Measurements from ENCODE around the gene CYGB. TPM values are rescaled to one million over a fixed set of nuclear protein-coding genes. Genes with fewer than 3 reads are reported as not detected.

The CYGB gene
- total and polyA plus RNA-seq, 2 of the 13 experiments (the other 11 are each of a cell fraction or from before 2014, with no cell fraction given) = 18.9 to 27.1 TPM

DNA sequence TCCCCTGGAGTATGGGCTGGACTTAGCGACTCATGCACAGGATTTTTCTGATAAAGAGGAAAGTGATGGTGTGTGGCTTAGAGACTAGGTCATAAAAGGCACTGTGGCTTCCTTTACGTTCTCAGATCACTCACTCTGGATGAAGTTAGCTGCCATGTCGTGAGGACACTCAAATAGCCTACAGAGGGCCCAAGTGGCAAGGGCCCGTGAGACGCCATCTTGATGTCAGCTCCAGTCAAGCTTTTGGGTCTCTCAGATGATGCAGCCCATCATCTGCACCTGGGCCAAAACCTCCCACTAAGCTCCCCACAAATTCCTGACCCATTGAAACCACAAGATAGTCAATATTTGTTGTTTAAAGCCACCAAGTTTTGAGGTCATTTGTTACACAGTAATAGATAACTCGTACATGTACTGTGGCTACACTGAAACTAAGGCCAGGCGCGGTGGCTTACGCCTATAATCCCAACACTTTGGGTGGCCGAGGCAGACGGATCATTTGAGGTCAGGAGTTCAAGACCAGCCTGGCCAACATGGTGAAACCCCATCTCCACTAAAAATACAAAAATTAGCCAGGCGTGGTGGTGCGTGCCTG lies 33.5 kb upstream of the CYGB start (continued):
- TF ChIP-seq, protein P1, sequence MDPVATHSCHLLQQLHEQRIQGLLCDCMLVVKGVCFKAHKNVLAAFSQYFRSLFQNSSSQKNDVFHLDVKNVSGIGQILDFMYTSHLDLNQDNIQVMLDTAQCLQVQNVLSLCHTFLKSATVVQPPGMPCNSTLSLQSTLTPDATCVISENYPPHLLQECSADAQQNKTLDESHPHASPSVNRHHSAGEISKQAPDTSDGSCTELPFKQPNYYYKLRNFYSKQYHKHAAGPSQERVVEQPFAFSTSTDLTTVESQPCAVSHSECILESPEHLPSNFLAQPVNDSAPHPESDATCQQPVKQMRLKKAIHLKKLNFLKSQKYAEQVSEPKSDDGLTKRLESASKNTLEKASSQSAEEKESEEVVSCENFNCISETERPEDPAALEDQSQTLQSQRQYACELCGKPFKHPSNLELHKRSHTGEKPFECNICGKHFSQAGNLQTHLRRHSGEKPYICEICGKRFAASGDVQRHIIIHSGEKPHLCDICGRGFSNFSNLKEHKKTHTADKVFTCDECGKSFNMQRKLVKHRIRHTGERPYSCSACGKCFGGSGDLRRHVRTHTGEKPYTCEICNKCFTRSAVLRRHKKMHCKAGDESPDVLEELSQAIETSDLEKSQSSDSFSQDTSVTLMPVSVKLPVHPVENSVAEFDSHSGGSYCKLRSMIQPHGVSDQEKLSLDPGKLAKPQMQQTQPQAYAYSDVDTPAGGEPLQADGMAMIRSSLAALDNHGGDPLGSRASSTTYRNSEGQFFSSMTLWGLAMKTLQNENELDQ (CRISPR knock-in tag; IDR thresholded peaks at IDR 0.05; ENCODE audit: borderline replicate concordance) = 0 out of 2 replicates have a peak, but pooled peaks have one; percentile 4
- TF ChIP-seq SAFB2 (CRISPR knock-in tag; IDR thresholded peaks at IDR 0.05; ENCODE audit: borderline replicate concordance, low read depth) (0 out of 2 replicates have a peak, but pooled peaks have one; percentile 33), CREM (IDR thresholded peaks at IDR 0.05) (no peak), CREM (CRISPR knock-in tag; IDR thresholded peaks at IDR 0.05) (no peak), NR2F1 (CRISPR knock-in tag; IDR thresholded peaks at IDR 0.05) (no peak), ZKSCAN1 (IDR thresholded peaks at IDR 0.05; ENCODE audit: low read length) (peak; percentile 48; the same call in 1 of the 2 replicates), THAP11 (CRISPR knock-in tag; IDR thresholded peaks at IDR 0.05) (0 out of 2 replicates have a peak, but pooled peaks have one; percentile 11), PCBP1 (IDR thresholded peaks at IDR 0.05; ENCODE audit: borderline replicate concordance, low read depth, low read length) (no peak), HNRNPL (IDR thresholded peaks at IDR 0.05; ENCODE audit: low read depth, low read length) (no peak), RBAK (CRISPR knock-in tag; IDR thresholded peaks at IDR 0.05) (peak; percentile 96), GATAD1 (CRISPR knock-in tag; IDR thresholded peaks at IDR 0.05) (peak; percentile 15; the same call in 1 of the 2 replicates), THRA (CRISPR knock-in tag; IDR thresholded peaks at IDR 0.05; ENCODE audit: borderline replicate concordance) (peak; percentile 29; the same call in 1 of the 2 replicates), ADNP (CRISPR knock-in tag; IDR thresholded peaks at IDR 0.05) (0 out of 2 replicates have a peak, but pooled peaks have one; percentile 48), FOXA3 (CRISPR knock-in tag; IDR thresholded peaks at IDR 0.05) (peak; percentile 44; the same call in 1 of the 2 replicates)
- TF ChIP-seq, protein P2, sequence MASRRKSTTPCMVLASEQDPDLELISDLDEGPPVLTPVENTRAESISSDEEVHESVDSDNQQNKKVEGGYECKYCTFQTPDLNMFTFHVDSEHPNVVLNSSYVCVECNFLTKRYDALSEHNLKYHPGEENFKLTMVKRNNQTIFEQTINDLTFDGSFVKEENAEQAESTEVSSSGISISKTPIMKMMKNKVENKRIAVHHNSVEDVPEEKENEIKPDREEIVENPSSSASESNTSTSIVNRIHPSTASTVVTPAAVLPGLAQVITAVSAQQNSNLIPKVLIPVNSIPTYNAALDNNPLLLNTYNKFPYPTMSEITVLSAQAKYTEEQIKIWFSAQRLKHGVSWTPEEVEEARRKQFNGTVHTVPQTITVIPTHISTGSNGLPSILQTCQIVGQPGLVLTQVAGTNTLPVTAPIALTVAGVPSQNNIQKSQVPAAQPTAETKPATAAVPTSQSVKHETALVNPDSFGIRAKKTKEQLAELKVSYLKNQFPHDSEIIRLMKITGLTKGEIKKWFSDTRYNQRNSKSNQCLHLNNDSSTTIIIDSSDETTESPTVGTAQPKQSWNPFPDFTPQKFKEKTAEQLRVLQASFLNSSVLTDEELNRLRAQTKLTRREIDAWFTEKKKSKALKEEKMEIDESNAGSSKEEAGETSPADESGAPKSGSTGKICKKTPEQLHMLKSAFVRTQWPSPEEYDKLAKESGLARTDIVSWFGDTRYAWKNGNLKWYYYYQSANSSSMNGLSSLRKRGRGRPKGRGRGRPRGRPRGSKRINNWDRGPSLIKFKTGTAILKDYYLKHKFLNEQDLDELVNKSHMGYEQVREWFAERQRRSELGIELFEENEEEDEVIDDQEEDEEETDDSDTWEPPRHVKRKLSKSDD (CRISPR knock-in tag; IDR thresholded peaks at IDR 0.05; ENCODE audit: low read depth) = 0 out of 2 replicates have a peak, but pooled peaks have one; percentile 40
- TF ChIP-seq, protein P3, sequence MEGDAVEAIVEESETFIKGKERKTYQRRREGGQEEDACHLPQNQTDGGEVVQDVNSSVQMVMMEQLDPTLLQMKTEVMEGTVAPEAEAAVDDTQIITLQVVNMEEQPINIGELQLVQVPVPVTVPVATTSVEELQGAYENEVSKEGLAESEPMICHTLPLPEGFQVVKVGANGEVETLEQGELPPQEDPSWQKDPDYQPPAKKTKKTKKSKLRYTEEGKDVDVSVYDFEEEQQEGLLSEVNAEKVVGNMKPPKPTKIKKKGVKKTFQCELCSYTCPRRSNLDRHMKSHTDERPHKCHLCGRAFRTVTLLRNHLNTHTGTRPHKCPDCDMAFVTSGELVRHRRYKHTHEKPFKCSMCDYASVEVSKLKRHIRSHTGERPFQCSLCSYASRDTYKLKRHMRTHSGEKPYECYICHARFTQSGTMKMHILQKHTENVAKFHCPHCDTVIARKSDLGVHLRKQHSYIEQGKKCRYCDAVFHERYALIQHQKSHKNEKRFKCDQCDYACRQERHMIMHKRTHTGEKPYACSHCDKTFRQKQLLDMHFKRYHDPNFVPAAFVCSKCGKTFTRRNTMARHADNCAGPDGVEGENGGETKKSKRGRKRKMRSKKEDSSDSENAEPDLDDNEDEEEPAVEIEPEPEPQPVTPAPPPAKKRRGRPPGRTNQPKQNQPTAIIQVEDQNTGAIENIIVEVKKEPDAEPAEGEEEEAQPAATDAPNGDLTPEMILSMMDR (CRISPR knock-in tag; IDR thresholded peaks at IDR 0.05) = peak; percentile 31
- TF ChIP-seq, protein P4, sequence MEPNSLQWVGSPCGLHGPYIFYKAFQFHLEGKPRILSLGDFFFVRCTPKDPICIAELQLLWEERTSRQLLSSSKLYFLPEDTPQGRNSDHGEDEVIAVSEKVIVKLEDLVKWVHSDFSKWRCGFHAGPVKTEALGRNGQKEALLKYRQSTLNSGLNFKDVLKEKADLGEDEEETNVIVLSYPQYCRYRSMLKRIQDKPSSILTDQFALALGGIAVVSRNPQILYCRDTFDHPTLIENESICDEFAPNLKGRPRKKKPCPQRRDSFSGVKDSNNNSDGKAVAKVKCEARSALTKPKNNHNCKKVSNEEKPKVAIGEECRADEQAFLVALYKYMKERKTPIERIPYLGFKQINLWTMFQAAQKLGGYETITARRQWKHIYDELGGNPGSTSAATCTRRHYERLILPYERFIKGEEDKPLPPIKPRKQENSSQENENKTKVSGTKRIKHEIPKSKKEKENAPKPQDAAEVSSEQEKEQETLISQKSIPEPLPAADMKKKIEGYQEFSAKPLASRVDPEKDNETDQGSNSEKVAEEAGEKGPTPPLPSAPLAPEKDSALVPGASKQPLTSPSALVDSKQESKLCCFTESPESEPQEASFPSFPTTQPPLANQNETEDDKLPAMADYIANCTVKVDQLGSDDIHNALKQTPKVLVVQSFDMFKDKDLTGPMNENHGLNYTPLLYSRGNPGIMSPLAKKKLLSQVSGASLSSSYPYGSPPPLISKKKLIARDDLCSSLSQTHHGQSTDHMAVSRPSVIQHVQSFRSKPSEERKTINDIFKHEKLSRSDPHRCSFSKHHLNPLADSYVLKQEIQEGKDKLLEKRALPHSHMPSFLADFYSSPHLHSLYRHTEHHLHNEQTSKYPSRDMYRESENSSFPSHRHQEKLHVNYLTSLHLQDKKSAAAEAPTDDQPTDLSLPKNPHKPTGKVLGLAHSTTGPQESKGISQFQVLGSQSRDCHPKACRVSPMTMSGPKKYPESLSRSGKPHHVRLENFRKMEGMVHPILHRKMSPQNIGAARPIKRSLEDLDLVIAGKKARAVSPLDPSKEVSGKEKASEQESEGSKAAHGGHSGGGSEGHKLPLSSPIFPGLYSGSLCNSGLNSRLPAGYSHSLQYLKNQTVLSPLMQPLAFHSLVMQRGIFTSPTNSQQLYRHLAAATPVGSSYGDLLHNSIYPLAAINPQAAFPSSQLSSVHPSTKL (CRISPR knock-in tag; IDR thresholded peaks at IDR 0.05) = peak; percentile 11; the same call in 1 of the 2 replicates
